Glutamatergic neuron (in vitro differentiated cells): ENCODE measurements around the gene CYP1B1. TPM values are rescaled to one million over a fixed set of nuclear protein-coding genes. Genes with fewer than 3 reads are reported as not detected.

Source experiments
- DNase-seq: peaks from one replicate; pipeline ENCODE4 v3.0.0; 2022
- H3K27ac Mint-ChIP-seq: one replicate; pipeline ENCODE4 v1.8.0; 2020; ENCODE audit warnings: mild to moderate bottlenecking, mixed read lengths, inconsistent platforms; ENCODE audit not compliant: unreplicated experiment
- H3K27me3 Mint-ChIP-seq: one replicate; pipeline ENCODE4 v1.8.0; 2020; ENCODE audit warnings: mild to moderate bottlenecking, moderate library complexity, mixed read lengths, inconsistent platforms; ENCODE audit not compliant: unreplicated experiment
- H3K36me3 Mint-ChIP-seq: one replicate; pipeline ENCODE4 v1.8.0; 2020; ENCODE audit warnings: mild to moderate bottlenecking, mixed read lengths, inconsistent platforms; ENCODE audit not compliant: unreplicated experiment
- H3K4me1 Mint-ChIP-seq: one replicate; pipeline ENCODE4 v1.8.0; 2020; ENCODE audit warnings: mild to moderate bottlenecking, low read depth, mixed read lengths, inconsistent platforms; ENCODE audit not compliant: unreplicated experiment
- H3K4me3 Mint-ChIP-seq: one replicate; pipeline ENCODE4 v1.8.0; 2020; ENCODE audit warnings: mild to moderate bottlenecking, mixed read lengths, inconsistent platforms; ENCODE audit not compliant: unreplicated experiment
- H3K9me3 Mint-ChIP-seq: one replicate; pipeline ENCODE4 v1.8.0; 2020; ENCODE audit warnings: mild to moderate bottlenecking, moderate library complexity, mixed read lengths, inconsistent platforms; ENCODE audit not compliant: unreplicated experiment
- CTCF ChIP-seq: fragments of 200-600 bp; sonication (generic); IDR thresholded peaks from one replicate; pipeline ENCODE4 v1.5.0; 2021; ENCODE audit not compliant: partially characterized antibody, unreplicated experiment
- total RNA-seq: library from RNA; stranded (reverse); fragmentation: NEBNext Ultra II Directional; extraction: Animal tissue kit (Norgen Biotek cat#: 25700); gene quantifications from one replicate; pipeline ENCODE4 v1.2.1, GENCODE V29; 2021; ENCODE audit not compliant: unreplicated experiment

CYP1B1 gene
- total RNA-seq, 1 donor from 2014 or later: 3.4 TPM

GRCh38 chr2:38120829-38121228 is 44.9 kb upstream of the CYP1B1 start:
- H3K4me3 Mint-ChIP-seq: no peak overlapping the region
- no peaks in the 10 kb centered on the region for H3K36me3 Mint-ChIP-seq
- no peak for DNase-seq
- no peaks in the 10 kb centered on the region for H3K27me3 Mint-ChIP-seq
- H3K9me3 Mint-ChIP-seq: no peaks in the 10 kb centered on the region
- TF ChIP-seq CTCF: no peak
- peaks cover 5% of the 10 kb centered on the region for H3K4me1 Mint-ChIP-seq
- no peak overlapping the region for H3K27ac Mint-ChIP-seq

- Mint-ChIP-seq H3K27ac (no peak overlapping the region), H3K27me3 (no peaks in the 10 kb centered on the region), H3K4me1 (peaks cover 8% of the 10 kb centered on the region), H3K4me3 (no peak overlapping the region), H3K36me3 (no peaks in the 10 kb centered on the region), H3K9me3 (no peaks in the 10 kb centered on the region)
- no peak for TF ChIP-seq CTCF
- DNase-seq: no peak
These were observed 44.3 kb upstream of the CYP1B1 start for GRCh38 chr2:38120264-38120592.

GRCh38 chr2:38116762-38117161 is 40.8 kb upstream of the CYP1B1 start:
- no peak overlapping the region for H3K27ac Mint-ChIP-seq

GRCh38 chr2:38115216-38116032 is 39.5 kb upstream of the CYP1B1 start:
- H3K4me1 Mint-ChIP-seq: peaks cover 10% of the 10 kb centered on the region
- H3K27me3 Mint-ChIP-seq: no peaks in the 10 kb centered on the region
- H3K9me3 Mint-ChIP-seq: peaks cover 3% of the 10 kb centered on the region
- no peak overlapping the region for H3K4me3 Mint-ChIP-seq
- peak; percentile 95 for DNase-seq
- peaks cover 4% of the 10 kb centered on the region for H3K36me3 Mint-ChIP-seq
- H3K27ac Mint-ChIP-seq: no peak overlapping the region
- TF ChIP-seq CTCF: peak; percentile 98

More at GRCh38 chr2:38116762-38117161, 40.8 kb upstream of the CYP1B1 start:
- H3K4me3 Mint-ChIP-seq: no peak overlapping the region
- peaks cover 2% of the 10 kb centered on the region for H3K36me3 Mint-ChIP-seq
- peaks cover 10% of the 10 kb centered on the region for H3K4me1 Mint-ChIP-seq
- no peak for TF ChIP-seq CTCF
- H3K27me3 Mint-ChIP-seq: no peaks in the 10 kb centered on the region
- peaks cover under 1% of the 10 kb centered on the region for H3K9me3 Mint-ChIP-seq
- no peak for DNase-seq

GRCh38 chr2:38113981-38114708 is 38.2 kb upstream of the CYP1B1 start:
- TF ChIP-seq CTCF: no peak
- Mint-ChIP-seq H3K36me3 (peaks cover 4% of the 10 kb centered on the region), H3K4me1 (peaks cover 7% of the 10 kb centered on the region), H3K27me3 (no peaks in the 10 kb centered on the region), H3K27ac (no peak overlapping the region), H3K4me3 (no peak overlapping the region), H3K9me3 (peaks cover 3% of the 10 kb centered on the region)
- DNase-seq: no peak
